Measurements from ENCODE around the gene NEURL1B.

DNA sequence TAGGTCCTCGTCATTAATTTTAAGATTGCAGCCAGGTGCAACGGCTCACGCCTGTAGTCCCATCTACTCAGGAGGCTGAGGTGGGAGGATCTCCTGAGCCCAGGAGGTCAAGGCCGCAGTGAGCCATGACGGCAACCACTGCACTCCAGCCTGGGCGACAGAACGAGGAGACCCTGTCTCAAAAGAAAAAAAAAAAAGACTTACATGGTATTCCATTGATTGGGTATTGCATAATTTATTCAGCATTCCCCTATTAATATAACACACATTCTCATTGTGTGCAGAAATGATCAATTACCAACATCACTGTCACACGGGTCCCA, 67.1 kb downstream of the NEURL1B start:
- TF ChIP-seq POLR2A (IDR thresholded peaks at IDR 0.05), result no peak
- no peak for TF ChIP-seq CTCF (IDR thresholded peaks at IDR 0.05)
- no peak for TF ChIP-seq POLR2AphosphoS5 (IDR thresholded peaks at IDR 0.05)
- no peak for TF ChIP-seq EP300 (IDR thresholded peaks at IDR 0.05)

Measured in gastroesophageal sphincter (tissue), 3 donors.